Measurements from ENCODE around the gene MICAL3.
A peak's percentile ranks its signal among the peaks of the same experiment; 100 is the strongest.

Gene MICAL3

GRCh38 chr22:17786435-17787161 is 237.8 kb downstream of the MICAL3 start:
- TF ChIP-seq CTCF (conservative IDR thresholded peaks at IDR 0.05; ENCODE audit: control insufficient read depth, insufficient read depth, low read depth, low read length), result no peak
- DNase-seq (ENCODE audit: low read depth), result peak; percentile 71
- H3K4me3 ChIP-seq (ENCODE audit: control insufficient read depth, low read depth, low read length), result no peak overlapping the region

- TF ChIP-seq CTCF (conservative IDR thresholded peaks at IDR 0.05; ENCODE audit: control insufficient read depth, insufficient read depth, low read depth, low read length), result peak; percentile 48
- H3K4me3 ChIP-seq (ENCODE audit: control insufficient read depth, low read depth, low read length), result no peak overlapping the region
- peak; percentile 29 for DNase-seq (ENCODE audit: low read depth)
Measured at GRCh38 chr22:17785185-17786184, 238.9 kb downstream of the MICAL3 start.

DNA sequence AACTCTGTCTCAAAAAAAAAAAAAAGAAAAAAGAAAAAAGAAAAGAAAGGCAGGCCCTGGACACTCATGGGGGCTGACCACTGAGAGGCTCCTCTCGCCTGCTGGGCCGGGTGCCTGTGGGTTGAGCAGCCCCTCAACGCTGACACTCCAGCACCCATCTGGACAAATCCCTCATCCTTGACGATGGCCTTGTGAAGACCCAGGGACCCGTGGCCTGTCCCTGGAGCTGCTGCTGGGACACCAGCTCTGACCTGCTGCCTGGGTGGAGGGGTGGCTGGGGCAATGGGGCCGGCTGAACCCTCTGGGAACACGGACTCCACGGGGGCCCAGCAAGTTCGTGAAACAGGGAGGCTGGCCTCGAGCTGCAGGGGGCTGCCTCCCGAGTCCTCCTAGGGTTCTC is 239.6 kb downstream of the MICAL3 start:
- no peak for DNase-seq (ENCODE audit: low read depth)
- H3K4me3 ChIP-seq (ENCODE audit: control insufficient read depth, low read depth, low read length), result no peak overlapping the region
- TF ChIP-seq CTCF (conservative IDR thresholded peaks at IDR 0.05; ENCODE audit: control insufficient read depth, insufficient read depth, low read depth, low read length), result no peak

- TF ChIP-seq CTCF (conservative IDR thresholded peaks at IDR 0.05; ENCODE audit: control insufficient read depth, insufficient read depth, low read depth, low read length), result no peak
- no peak for DNase-seq (ENCODE audit: low read depth)
Measured at GRCh38 chr22:17783773-17784480, 240.4 kb downstream of the MICAL3 start.

DNA sequence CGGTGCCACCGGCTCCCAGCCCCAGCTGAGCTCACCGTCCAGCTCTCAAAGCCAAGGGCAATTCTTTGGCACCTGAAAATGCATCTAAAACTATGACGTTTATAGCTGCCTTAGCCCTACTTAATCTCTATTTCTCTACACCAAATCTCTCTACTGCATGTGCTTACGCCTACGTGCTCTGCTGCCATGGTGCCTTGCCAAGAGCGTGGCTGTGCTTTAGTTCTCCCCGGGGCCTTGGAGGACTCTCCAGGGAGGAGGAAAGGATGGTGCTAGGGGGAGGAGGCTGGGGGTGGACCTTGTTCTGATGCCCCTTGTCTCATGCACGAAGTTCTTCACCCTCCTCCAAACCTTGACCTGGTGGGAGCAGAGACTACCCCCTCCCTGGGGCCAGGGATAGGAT is 241.0 kb downstream of the MICAL3 start:
- no peak overlapping the region for H3K4me3 ChIP-seq (ENCODE audit: control insufficient read depth, low read depth, low read length)
- peak; percentile 43 for DNase-seq (ENCODE audit: low read depth)
- TF ChIP-seq CTCF (conservative IDR thresholded peaks at IDR 0.05; ENCODE audit: control insufficient read depth, insufficient read depth, low read depth, low read length), result no peak

More at GRCh38 chr22:17783773-17784480, 240.4 kb downstream of the MICAL3 start:
- no peak overlapping the region for H3K4me3 ChIP-seq (ENCODE audit: control insufficient read depth, low read depth, low read length)

GRCh38 chr22:17782621-17783020 is 241.7 kb downstream of the MICAL3 start:
- H3K4me3 ChIP-seq (ENCODE audit: control insufficient read depth, low read depth, low read length), result no peak overlapping the region
- TF ChIP-seq CTCF (conservative IDR thresholded peaks at IDR 0.05; ENCODE audit: control insufficient read depth, insufficient read depth, low read depth, low read length), result no peak
- DNase-seq (ENCODE audit: low read depth), result no peak

Data from fibroblast of mammary gland (primary cell).